Right renal pelvis (tissue), 4 donors: ENCODE measurements around the gene MTOR. TPM values are rescaled to one million over a fixed set of nuclear protein-coding genes. Genes with fewer than 3 reads are reported as not detected.
A peak's percentile ranks its signal among the peaks of the same experiment; 100 is the strongest.
"Not testable (repeated sequence)": the region's sequence is repeated elsewhere in the genome, so short reads cannot be mapped to it uniquely, and the experiment has no call there.

ENCODE experiments used
- DNase-seq, 4 donors: peaks; one replicate each; pipeline ENCODE4 v3.0.0-alpha.2; 2013; ENCODE audit warnings: low read depth in 4 of 4, low spot score in 3 of 4, missing footprints in 1 of 4
- polyA plus RNA-seq, 4 donors: library from polyadenylated mRNA; unstranded; fragments of 120-200 nt; gene quantifications; one replicate each; pipeline ENCODE4 v1.2.1, GENCODE V29; 2013; ENCODE audit not compliant: insufficient read length in 4 of 4

The MTOR gene
- polyA plus RNA-seq, 4 donors = 36.7 to 44.1 (median 39.4) TPM

GRCh38 chr1:11281518-11282331 is 19.4 kb upstream of the MTOR start:
- DNase-seq = no peak

- no peak for DNase-seq
Measured at GRCh38 chr1:11280719-11281376, 18.5 kb upstream of the MTOR start.

- DNase-seq = no peak
Measured at GRCh38 chr1:11279630-11280029, 17.3 kb upstream of the MTOR start.

GRCh38 chr1:11279152-11279551 is 16.8 kb upstream of the MTOR start:
- no peak for DNase-seq

- peak in 1 of 4 donors; percentile 21 for DNase-seq
Measured at GRCh38 chr1:11273595-11274234, 11.4 kb upstream of the MTOR start.

GRCh38 chr1:11272832-11273594 is 10.7 kb upstream of the MTOR start, which contains the start of gene UBIAD1:
Gene UBIAD1, plus strand, starts transcription at chr1:11273198. Its CDS starts 334 bp downstream, at chr1:11273532.
- DNase-seq = peak; percentile 77 to 78 (median 77)

- DNase-seq = no peak
Measured at GRCh38 chr1:11272544-11272831, 10.1 kb upstream of the MTOR start.

- DNase-seq = not testable (repeated sequence)
Measured at GRCh38 chr1:11267350-11268337, 5.3 kb upstream of the MTOR start.

GRCh38 chr1:11266268-11267074 is 4.1 kb upstream of the MTOR start:
- no peak for DNase-seq

GRCh38 chr1:11256299-11256698 is 6.1 kb downstream of the MTOR start:
- DNase-seq = no peak

GRCh38 chr1:11253226-11253625 is 9.1 kb downstream of the MTOR start:
- DNase-seq = no peak

- no peak for DNase-seq
Measured at GRCh38 chr1:11252538-11252937, 9.8 kb downstream of the MTOR start.

- no peak for DNase-seq
Measured at GRCh38 chr1:11248169-11248568, 14.2 kb downstream of the MTOR start.

- DNase-seq = no peak
Measured at GRCh38 chr1:11245904-11246719, 16.2 kb downstream of the MTOR start.

GRCh38 chr1:11245248-11245647 is 17.1 kb downstream of the MTOR start:
- DNase-seq = no peak

- DNase-seq = no peak
Measured at GRCh38 chr1:11238311-11238710, 24.0 kb downstream of the MTOR start.

- no peak for DNase-seq
Measured at GRCh38 chr1:11237356-11237755, 25.0 kb downstream of the MTOR start.

- no peak for DNase-seq
Measured at GRCh38 chr1:11233208-11233607, 29.1 kb downstream of the MTOR start.
